Rectal smooth muscle tissue (tissue), 1 donor: ENCODE results near the gene LENG8.
A peak's percentile ranks its signal among the peaks of the same experiment; 100 is the strongest.

Experiments used
- H3K27ac ChIP-seq: one replicate; pipeline ENCODE4 v1.7.0; 2013; ENCODE audit warnings: low read depth, low read length, inconsistent platforms
- H3K27me3 ChIP-seq: one replicate; pipeline ENCODE4 v1.7.0; 2013; ENCODE audit warnings: low read length; ENCODE audit not compliant: control insufficient read depth, insufficient read depth
- H3K36me3 ChIP-seq: one replicate; pipeline ENCODE4 v1.7.0; 2013; ENCODE audit warnings: low read length; ENCODE audit not compliant: control insufficient read depth, insufficient read depth
- H3K4me1 ChIP-seq: one replicate; pipeline ENCODE4 v1.7.0; 2013; ENCODE audit warnings: low read length; ENCODE audit not compliant: control insufficient read depth, insufficient read depth
- H3K4me3 ChIP-seq: one replicate; pipeline ENCODE4 v1.7.0; 2013; ENCODE audit warnings: low read length
- H3K9ac ChIP-seq: one replicate; pipeline ENCODE4 v1.7.0; 2013; ENCODE audit warnings: low read length

Gene LENG8

GRCh38 chr19:54470991-54471782 is 22.2 kb downstream of the LENG8 start:
- H3K4me3 ChIP-seq, result peak overlapping the region; percentile 61
- no peaks in the 10 kb centered on the region for H3K27me3 ChIP-seq
- H3K9ac ChIP-seq, result peak overlapping the region; percentile 68
- peak overlapping the region; percentile 61 for H3K27ac ChIP-seq
- H3K36me3 ChIP-seq, result no peaks in the 10 kb centered on the region
- H3K4me1 ChIP-seq, result no peaks in the 10 kb centered on the region

GRCh38 chr19:54473071-54473891 is 24.3 kb downstream of the LENG8 start, which contains the start of gene CDC42EP5:
CDC42EP5 (minus strand) TSS chr19:54473296; CDS start chr19:54465547, 7,749 bp downstream.
- Histone ChIP-seq H3K4me1 (no peaks in the 10 kb centered on the region), H3K27ac (peak within 1 kb of the TSS; percentile 61), H3K4me3 (peak within 1 kb of the TSS; percentile 47), H3K36me3 (no peaks in the 10 kb centered on the region), H3K9ac (peak within 1 kb of the TSS; percentile 68), H3K27me3 (no peaks in the 10 kb centered on the region)

- Histone ChIP-seq H3K4me3 (peak overlapping the region; percentile 47), H3K27me3 (no peaks in the 10 kb centered on the region), H3K4me1 (no peaks in the 10 kb centered on the region), H3K36me3 (no peaks in the 10 kb centered on the region), H3K9ac (no peak overlapping the region), H3K27ac (peak overlapping the region; percentile 46)
Observed at GRCh38 chr19:54473892-54474372, 24.9 kb downstream of the LENG8 start.

- Histone ChIP-seq H3K4me3 (no peak overlapping the region), H3K36me3 (no peaks in the 10 kb centered on the region), H3K9ac (no peak overlapping the region), H3K27me3 (no peaks in the 10 kb centered on the region), H3K4me1 (no peaks in the 10 kb centered on the region), H3K27ac (no peak overlapping the region)
Observed at GRCh38 chr19:54475706-54476105, 26.7 kb downstream of the LENG8 start.

GRCh38 chr19:54477650-54478049 is 28.7 kb downstream of the LENG8 start:
- Histone ChIP-seq H3K4me3 (no peak overlapping the region), H3K27me3 (no peaks in the 10 kb centered on the region), H3K4me1 (no peaks in the 10 kb centered on the region), H3K36me3 (no peaks in the 10 kb centered on the region), H3K9ac (no peak overlapping the region), H3K27ac (no peak overlapping the region)

- Histone ChIP-seq H3K4me1 (no peaks in the 10 kb centered on the region), H3K27ac (no peak overlapping the region), H3K4me3 (no peak overlapping the region), H3K9ac (no peak overlapping the region), H3K27me3 (no peaks in the 10 kb centered on the region), H3K36me3 (no peaks in the 10 kb centered on the region)
Observed at GRCh38 chr19:54478677-54479266, 29.8 kb downstream of the LENG8 start.

GRCh38 chr19:54480051-54480450 is 31.1 kb downstream of the LENG8 start:
- H3K9ac ChIP-seq, result no peak overlapping the region
- no peaks in the 10 kb centered on the region for H3K4me1 ChIP-seq
- H3K36me3 ChIP-seq, result no peaks in the 10 kb centered on the region
- no peaks in the 10 kb centered on the region for H3K27me3 ChIP-seq
- no peak overlapping the region for H3K4me3 ChIP-seq
- no peak overlapping the region for H3K27ac ChIP-seq

- Histone ChIP-seq H3K9ac (no peak overlapping the region), H3K4me1 (no peaks in the 10 kb centered on the region), H3K4me3 (no peak overlapping the region), H3K36me3 (no peaks in the 10 kb centered on the region), H3K27me3 (no peaks in the 10 kb centered on the region), H3K27ac (no peak overlapping the region)
Observed at GRCh38 chr19:54481326-54481930, 32.4 kb downstream of the LENG8 start.

GRCh38 chr19:54482889-54483288 is 33.9 kb downstream of the LENG8 start:
- Histone ChIP-seq H3K36me3 (no peaks in the 10 kb centered on the region), H3K4me3 (no peak overlapping the region), H3K9ac (no peak overlapping the region), H3K27me3 (no peaks in the 10 kb centered on the region), H3K27ac (no peak overlapping the region), H3K4me1 (no peaks in the 10 kb centered on the region)

GRCh38 chr19:54484451-54484850 is 35.5 kb downstream of the LENG8 start:
- Histone ChIP-seq H3K27ac (no peak overlapping the region), H3K4me1 (no peaks in the 10 kb centered on the region), H3K27me3 (no peaks in the 10 kb centered on the region), H3K4me3 (no peak overlapping the region), H3K9ac (no peak overlapping the region), H3K36me3 (no peaks in the 10 kb centered on the region)

GRCh38 chr19:54485851-54486250 is 36.9 kb downstream of the LENG8 start:
- no peak overlapping the region for H3K27ac ChIP-seq
- no peak overlapping the region for H3K4me3 ChIP-seq
- no peaks in the 10 kb centered on the region for H3K4me1 ChIP-seq

GRCh38 chr19:54489341-54489740 is 40.3 kb downstream of the LENG8 start:
- Histone ChIP-seq H3K27me3 (no peaks in the 10 kb centered on the region), H3K4me3 (no peak overlapping the region), H3K36me3 (no peaks in the 10 kb centered on the region)

More at GRCh38 chr19:54485851-54486250, 36.9 kb downstream of the LENG8 start:
- H3K36me3 ChIP-seq, result no peaks in the 10 kb centered on the region
- H3K27me3 ChIP-seq, result no peaks in the 10 kb centered on the region
- no peak overlapping the region for H3K9ac ChIP-seq

More at GRCh38 chr19:54489341-54489740, 40.3 kb downstream of the LENG8 start:
- Histone ChIP-seq H3K9ac (no peak overlapping the region), H3K27ac (no peak overlapping the region), H3K4me1 (no peaks in the 10 kb centered on the region)
